ENCODE measurements around the gene DTX3.
"Not testable (repeated sequence)": the region's sequence is repeated elsewhere in the genome, so short reads cannot be mapped to it uniquely, and the experiment has no call there.

DTX3 gene

DNA sequence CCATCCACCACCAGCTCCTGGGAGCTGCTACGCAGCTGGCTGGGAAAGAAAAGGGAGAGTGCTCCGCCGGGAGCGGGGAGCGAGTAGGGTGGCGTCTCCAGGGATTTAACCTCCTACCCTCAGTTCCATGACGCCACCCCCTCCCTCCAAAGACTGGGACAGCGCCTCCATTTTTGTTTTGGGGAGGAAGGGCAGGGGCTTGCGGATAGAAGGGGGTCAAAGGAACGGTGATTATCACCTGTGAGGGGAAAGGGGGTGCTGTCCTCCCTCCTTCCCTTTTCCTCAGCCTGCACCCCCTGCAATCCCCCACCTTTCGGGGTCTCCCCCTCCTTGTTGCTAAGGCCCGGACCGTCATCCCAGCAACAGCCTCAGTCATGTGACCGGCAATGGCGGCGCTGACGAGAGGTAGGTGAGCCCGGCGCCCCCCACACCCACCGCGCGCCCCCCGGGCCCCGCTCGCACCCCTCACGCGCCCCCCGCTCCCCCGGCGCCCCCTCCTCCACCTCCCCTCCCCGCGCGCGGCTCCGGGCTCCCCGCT is at the start of gene DTX3:
Gene DTX3, plus strand, starts transcription at position 371 of the 538 bp plus-strand sequence. CDS start 1,694 bp downstream, outside the sequence.
- DNase-seq = no peak

DNA sequence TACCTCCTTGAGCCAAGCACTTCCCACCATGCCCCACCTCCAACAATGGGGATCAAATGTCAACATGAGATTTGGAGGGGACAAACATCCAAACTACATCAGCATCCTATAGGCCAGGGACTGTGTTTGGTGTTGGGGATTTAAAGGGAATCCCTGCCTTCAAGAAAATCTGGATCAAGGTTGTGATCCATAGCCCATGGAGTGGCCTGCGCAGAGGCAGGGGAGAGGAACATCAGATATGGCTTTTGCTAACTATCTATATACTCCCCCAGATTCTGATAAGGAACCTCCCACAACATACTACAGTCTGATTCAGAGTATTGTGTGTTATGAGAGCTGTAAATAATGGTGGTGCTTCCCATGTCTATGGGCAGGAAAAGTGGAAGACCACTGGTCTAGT is 49.7 kb upstream of the DTX3 start:
- DNase-seq = no peak

GRCh38 chr12:57558864-57559263 is 45.8 kb upstream of the DTX3 start:
- DNase-seq = no peak

DNA sequence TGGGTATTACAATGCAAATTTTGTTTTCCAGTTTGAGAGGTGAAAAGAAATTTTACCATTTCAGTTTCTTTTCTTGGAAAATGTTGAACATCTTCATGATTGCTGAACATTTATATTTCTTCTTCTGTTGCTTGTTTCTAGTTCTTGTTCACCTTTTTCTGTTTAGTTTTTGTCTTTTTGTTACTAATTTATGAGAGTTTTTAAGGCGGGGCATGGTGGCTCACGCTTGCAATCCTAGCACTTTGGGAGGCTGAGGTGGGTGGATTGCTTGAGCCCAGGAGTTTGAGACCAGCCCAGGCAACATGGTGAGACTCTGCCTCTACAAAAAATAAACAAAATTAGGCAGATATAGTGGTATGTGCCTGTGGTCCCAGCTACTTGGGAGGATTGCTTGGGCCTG is 44.1 kb upstream of the DTX3 start:
- DNase-seq = no peak

DNA sequence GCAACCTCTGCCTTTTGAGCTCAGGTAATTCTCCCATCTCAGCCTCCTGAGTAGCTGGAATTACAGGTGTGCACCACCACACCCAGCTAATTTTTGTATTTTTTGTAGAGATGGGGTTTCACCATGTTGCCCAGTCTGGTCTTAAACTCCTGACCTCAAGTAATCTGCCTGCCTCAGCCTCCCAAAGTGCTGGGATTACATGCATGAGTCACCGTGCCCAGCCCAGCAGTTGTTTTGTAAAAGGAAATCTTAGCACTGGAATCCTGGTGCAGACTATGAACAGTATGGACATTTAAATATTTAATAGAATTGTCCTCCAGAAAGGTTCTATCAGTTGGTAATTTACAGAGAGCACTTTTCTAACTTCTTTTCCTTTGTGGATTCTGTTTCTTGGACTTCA is 43.5 kb upstream of the DTX3 start:
- DNase-seq = not testable (repeated sequence)

- no peak for DNase-seq
These were observed 41.3 kb upstream of the DTX3 start for GRCh38 chr12:57563358-57563757.

GRCh38 chr12:57564178-57564740 is 40.4 kb upstream of the DTX3 start:
- DNase-seq = no peak

DNA sequence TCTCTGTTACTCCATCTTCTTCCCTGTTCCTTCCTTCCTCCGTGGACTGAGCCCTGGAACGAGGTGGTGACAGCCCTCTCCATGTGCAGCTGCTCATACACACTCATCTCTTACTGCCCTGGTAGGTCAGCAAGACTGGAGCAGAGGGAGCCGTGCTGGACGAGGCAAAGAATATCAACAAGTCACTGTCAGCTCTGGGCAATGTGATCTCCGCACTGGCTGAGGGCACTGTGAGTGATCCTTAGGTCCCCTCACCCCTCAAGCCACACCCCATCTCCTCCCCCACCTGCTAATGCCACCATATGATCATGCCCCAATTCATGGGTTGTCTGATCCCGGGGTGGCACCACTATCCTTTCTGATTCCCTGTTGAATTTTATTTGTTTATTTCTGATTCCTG is 35.8 kb upstream of the DTX3 start:
- no peak for DNase-seq

DNA sequence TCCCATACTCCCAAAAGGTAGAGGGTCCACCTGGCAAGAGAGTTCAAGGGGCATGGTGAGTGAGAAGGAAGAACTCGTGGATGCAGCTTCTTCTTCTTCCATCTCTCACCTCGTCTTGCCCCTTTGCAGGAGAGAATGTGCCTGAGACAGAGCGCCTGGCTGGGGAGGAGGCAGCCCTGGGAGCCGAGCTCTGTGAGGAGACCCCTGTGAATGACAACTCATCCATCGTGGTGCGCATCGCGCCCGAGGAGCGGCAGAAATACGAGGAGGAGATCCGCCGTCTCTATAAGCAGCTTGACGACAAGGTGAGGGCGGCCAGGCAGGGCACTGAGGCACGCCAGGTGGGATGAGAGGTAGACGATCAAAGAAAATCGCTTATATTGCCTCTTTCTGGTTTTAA is 34.8 kb upstream of the DTX3 start:
- no peak for DNase-seq

DNA sequence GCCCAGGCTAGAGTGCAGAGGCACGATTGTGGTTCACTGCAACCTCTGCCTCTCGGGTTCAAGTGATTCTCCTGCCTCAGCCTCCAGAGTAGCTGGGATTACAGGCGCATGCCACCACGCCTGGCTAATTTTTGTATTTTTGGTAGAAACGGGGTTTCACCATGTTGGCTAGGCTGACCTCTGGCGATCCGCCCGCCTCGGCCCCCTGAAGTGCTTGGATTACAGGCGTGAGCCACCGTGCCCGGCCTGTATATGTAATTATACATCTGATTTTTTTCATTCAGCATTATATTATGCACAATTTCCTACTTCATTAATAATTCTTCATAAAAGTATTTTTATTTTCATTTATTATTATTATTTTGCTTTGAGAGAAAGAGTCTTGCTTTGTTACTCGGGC is 34.2 kb upstream of the DTX3 start:
- not testable (repeated sequence) for DNase-seq

DNA sequence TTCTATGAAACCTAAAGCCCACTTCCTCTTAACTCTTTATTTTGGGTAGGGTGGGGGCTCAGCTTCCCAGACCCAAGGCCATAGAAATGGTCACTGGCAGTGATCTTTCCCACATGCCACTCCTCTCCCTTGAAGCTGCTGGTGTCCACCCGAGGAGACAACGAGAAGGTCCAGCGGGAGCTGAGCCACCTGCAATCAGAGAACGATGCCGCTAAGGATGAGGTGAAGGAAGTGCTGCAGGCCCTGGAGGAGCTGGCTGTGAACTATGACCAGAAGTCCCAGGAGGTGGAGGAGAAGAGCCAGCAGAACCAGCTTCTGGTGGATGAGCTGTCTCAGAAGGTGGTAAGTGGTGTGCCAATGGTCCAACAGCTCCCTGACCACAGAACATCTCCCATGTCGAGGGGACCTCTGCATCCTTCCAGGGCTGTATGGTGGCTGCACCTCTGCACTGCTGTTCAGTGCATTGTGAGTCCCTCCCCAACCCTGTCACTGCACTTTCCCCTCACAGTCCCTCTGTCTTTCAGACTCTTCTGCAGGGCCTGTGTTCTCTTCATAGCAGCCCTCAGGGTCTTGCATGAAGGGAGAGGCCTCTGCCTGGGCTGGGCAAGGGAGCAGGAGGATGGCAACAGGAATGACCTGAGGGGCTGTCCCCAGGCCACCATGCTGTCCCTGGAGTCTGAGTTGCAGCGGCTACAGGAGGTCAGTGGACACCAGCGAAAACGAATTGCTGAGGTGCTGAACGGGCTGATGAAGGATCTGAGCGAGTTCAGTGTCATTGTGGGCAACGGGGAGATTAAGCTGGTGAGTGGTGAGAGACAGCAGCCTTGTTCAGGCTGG is 32.5 kb upstream of the DTX3 start:
- DNase-seq = no peak

DNA sequence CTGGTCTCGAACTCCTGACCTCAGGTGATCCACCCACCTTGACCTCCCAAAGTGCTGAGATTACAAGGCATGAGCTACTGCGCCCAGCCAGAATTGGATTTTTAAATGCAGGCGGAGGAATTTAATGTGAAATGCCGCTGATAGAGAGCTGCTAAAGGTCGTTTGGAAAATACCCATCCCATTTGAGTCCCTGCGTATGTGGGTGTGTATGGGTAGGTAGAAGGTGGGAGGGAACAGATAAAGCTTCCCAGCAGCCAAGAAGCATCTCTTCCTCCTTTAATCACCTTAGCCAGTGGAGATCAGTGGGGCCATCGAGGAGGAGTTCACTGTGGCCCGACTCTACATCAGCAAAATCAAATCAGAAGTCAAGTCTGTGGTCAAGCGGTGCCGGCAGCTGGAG is 29.8 kb upstream of the DTX3 start:
- DNase-seq = no peak

DNA sequence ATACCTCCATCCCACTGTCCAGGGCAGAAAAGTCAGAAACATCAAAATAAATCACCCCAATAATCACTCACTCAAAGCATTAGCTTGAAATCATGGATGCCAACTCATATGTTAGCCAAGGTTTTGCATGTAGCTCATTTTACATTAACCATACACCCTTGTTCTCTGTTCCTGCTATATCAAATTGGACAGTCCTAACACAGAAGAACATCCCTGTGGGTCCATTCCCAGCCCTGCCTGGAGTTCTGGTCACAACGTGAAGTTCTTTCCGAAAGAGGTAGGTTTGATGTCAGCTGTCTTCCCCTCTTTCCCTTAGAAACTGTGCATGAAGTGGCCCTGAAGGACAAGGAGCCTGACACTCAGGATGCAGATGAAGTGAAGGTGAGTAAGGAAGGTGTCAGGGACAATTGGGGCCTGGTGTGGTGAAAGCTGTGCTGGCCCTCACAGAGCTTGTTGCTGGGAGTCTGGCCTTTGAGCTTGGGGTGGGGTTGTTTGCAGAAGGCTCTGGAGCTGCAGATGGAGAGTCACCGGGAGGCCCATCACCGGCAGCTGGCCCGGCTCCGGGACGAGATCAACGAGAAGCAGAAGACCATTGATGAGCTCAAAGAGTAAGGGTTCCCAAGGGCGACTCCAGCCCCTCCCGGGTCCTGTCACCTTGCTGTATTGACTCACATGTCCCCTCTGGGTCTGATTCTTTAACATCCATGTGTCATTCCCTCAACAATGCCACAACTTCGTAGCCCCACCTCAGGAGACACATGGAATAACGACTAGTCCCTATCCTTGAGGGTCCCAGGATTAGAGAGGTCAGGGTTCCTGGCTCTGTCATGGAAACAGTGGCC is 28.6 kb upstream of the DTX3 start:
- DNase-seq = no peak

DNA sequence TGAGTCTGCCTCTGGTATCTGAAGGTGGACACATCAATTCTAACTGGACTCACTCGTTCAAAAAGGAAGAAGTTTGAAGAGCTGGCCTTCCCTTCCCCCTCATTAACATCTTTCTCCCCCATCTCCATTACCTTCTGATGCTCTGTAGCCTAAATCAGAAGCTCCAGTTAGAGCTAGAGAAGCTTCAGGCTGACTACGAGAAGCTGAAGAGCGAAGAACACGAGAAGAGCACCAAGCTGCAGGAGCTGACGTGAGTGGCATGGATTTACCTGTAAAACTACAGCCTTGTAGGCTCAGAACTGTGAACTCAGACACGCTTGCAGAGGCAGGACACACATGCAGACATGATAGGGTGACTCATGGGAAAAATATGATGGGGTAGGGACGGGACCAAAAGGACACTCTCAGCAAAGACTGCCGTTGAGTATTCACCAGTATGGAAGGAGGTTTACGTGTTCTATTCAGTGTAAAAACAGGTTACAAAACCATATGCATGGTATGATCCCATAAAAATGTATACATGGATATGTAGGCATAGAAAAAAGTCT is 27.9 kb upstream of the DTX3 start:
- no peak for DNase-seq

- DNase-seq = no peak
These were observed 26.5 kb upstream of the DTX3 start for GRCh38 chr12:57577981-57578758.

GRCh38 chr12:57579011-57579410 is 25.6 kb upstream of the DTX3 start:
- no peak for DNase-seq

- DNase-seq = no peak
These were observed 24.8 kb upstream of the DTX3 start for GRCh38 chr12:57579677-57580465.

GRCh38 chr12:57580466-57580795 is 24.2 kb upstream of the DTX3 start:
- DNase-seq = no peak

DNA sequence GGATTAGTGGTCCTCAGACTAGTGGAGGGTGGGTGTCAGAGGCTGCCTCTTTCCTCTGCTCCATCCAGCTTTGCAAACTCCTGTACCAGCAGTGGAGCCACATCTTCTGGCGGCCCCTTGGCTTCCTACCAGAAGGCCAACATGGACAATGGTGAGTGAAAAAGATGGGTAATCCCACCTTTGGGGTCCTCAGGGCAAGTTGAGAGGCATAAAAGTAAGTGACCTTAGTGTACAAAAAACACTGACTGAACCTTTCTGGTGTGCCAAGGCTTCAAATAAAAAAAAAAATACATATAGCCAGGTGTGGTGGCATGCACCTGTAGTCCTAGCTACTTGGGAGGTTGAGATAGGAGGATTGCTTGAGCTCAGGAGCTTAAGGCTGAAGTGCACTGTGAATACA is 22.8 kb upstream of the DTX3 start:
- no peak for DNase-seq

- DNase-seq = no peak
These were observed 22.2 kb upstream of the DTX3 start for GRCh38 chr12:57582440-57582839.

DNA sequence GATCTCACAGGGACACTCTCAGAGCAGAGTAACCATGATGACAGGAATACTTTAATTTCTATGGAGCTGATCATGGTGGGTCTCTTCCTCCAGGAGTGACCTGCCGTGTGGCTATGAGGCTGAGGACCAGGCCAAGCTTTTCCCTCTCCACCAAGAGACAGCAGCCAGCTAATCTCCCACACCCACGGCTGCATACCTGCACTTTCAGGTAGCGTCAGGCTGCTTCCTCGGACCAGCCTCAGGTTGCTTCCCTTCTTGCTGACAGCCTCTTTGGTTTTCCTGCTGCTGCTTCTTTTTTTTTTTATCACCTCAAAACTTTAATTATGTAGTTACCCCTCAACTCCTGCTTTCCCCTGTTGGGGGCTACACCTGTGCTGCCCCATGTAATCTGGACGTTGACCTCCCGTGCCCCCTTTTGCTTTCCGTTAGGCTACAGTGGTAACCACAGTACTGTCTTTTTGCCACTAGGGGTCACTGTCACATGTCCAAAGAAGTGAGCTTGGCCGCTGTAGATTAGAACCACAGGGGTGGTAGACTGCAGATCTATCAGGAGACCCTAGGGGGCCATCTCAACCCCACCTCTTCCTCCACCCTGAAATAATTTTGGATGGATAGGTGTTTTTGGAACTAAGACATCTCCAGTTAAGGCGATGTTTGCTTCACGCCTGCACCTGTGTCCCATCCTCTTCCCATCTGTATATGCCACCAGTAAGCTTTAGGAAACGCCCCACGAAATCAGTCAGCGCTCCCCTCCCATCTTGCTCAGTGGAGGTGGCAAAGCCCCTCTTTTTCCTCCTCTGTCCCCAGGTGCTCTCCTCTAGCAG is 21.4 kb upstream of the DTX3 start:
- DNase-seq = peak; percentile 86 to 88

Measured in Kasumi-1 (cell line).